Measurements from ENCODE around the gene SYCP3. TPM values are rescaled to one million over a fixed set of nuclear protein-coding genes. Genes with fewer than 3 reads are reported as not detected.

Gene SYCP3
- total RNA-seq, 1 experiment from 2014 or later, result 0.19 TPM

- TF ChIP-seq EZH2 (IDR thresholded peaks at IDR 0.05; ENCODE audit: borderline replicate concordance, low read depth, low read length, poor library complexity, severe bottlenecking) (no peak), CTCF (conservative IDR thresholded peaks at IDR 0.05; ENCODE audit: low read depth, low read length) (no peak)
- no peaks in the 10 kb centered on the region for H3K27me3 ChIP-seq (replicated peaks; ENCODE audit: insufficient read depth, low read depth, low read length, poor library complexity)
- POLR2A ChIA-PET (ENCODE audit: low non-redundant PET), result no interaction called here
- intact Hi-C loops (cut with micrococcal nuclease; ENCODE audit: unreplicated experiment), result no loop called here
- H3K27ac ChIP-seq (ENCODE audit: low read depth, low read length, poor library complexity, severe bottlenecking), result no peak overlapping the region
- H3K9me3 ChIP-seq (ENCODE audit: low read depth, low read length, poor library complexity, severe bottlenecking), result no peaks in the 10 kb centered on the region
- DNase-seq (ENCODE audit: low spot score), result no peak
- CTCF ChIA-PET, result no interaction called here
- H3K4me1 ChIP-seq (ENCODE audit: insufficient read depth, low read length, poor library complexity, severe bottlenecking), result no peaks in the 10 kb centered on the region
- H3K36me3 ChIP-seq (ENCODE audit: insufficient read depth, low read length, poor library complexity, severe bottlenecking), result no peaks in the 10 kb centered on the region
- BruUV-seq (replicated peaks), result no TSS peak
- H3K4me3 ChIP-seq (ENCODE audit: low read depth, low read length, poor library complexity, severe bottlenecking), result no peak overlapping the region
Measured at GRCh38 chr12:101700299-101700820, 38.9 kb downstream of the SYCP3 start.

GRCh38 chr12:101698800-101699347, 40.4 kb downstream of the SYCP3 start:
- H3K4me3 ChIP-seq (ENCODE audit: low read depth, low read length, poor library complexity, severe bottlenecking), result peak overlapping the region; percentile 89
- intact Hi-C loops (cut with micrococcal nuclease; ENCODE audit: unreplicated experiment), result no loop called here
- H3K4me1 ChIP-seq (ENCODE audit: insufficient read depth, low read length, poor library complexity, severe bottlenecking), result no peaks in the 10 kb centered on the region
- BruUV-seq (replicated peaks), result TSS peak; percentile 29
- TF ChIP-seq EZH2 (IDR thresholded peaks at IDR 0.05; ENCODE audit: borderline replicate concordance, low read depth, low read length, poor library complexity, severe bottlenecking) (no peak), CTCF (conservative IDR thresholded peaks at IDR 0.05; ENCODE audit: low read depth, low read length) (peak; percentile 37)
- no peaks in the 10 kb centered on the region for H3K9me3 ChIP-seq (ENCODE audit: low read depth, low read length, poor library complexity, severe bottlenecking)
- no peaks in the 10 kb centered on the region for H3K36me3 ChIP-seq (ENCODE audit: insufficient read depth, low read length, poor library complexity, severe bottlenecking)
- DNase-seq (ENCODE audit: low spot score), result peak; percentile 15
- no peaks in the 10 kb centered on the region for H3K27me3 ChIP-seq (replicated peaks; ENCODE audit: insufficient read depth, low read depth, low read length, poor library complexity)
- ChIA-PET POLR2A (ENCODE audit: low non-redundant PET) (no interaction called here), CTCF (no interaction called here)
- H3K27ac ChIP-seq (ENCODE audit: low read depth, low read length, poor library complexity, severe bottlenecking), result no peak overlapping the region

GRCh38 chr12:101697930-101698799, 41.1 kb downstream of the SYCP3 start:
- no peaks in the 10 kb centered on the region for H3K27me3 ChIP-seq (replicated peaks; ENCODE audit: insufficient read depth, low read depth, low read length, poor library complexity)
- H3K4me3 ChIP-seq (ENCODE audit: low read depth, low read length, poor library complexity, severe bottlenecking), result peak overlapping the region; percentile 89
- peak overlapping the region; percentile 65 for H3K27ac ChIP-seq (ENCODE audit: low read depth, low read length, poor library complexity, severe bottlenecking)
- no peak for DNase-seq (ENCODE audit: low spot score)
- intact Hi-C loops (cut with micrococcal nuclease; ENCODE audit: unreplicated experiment), result loop anchor here (2.0 kb wide), 1 partner anchor 61 kb away; no protein-coding TSS in a partner anchor
- ChIA-PET CTCF (no interaction called here), POLR2A (ENCODE audit: low non-redundant PET) (no interaction called here)
- H3K36me3 ChIP-seq (ENCODE audit: insufficient read depth, low read length, poor library complexity, severe bottlenecking), result no peaks in the 10 kb centered on the region
- TF ChIP-seq CTCF (conservative IDR thresholded peaks at IDR 0.05; ENCODE audit: low read depth, low read length) (no peak), EZH2 (IDR thresholded peaks at IDR 0.05; ENCODE audit: borderline replicate concordance, low read depth, low read length, poor library complexity, severe bottlenecking) (no peak)
- no peaks in the 10 kb centered on the region for H3K4me1 ChIP-seq (ENCODE audit: insufficient read depth, low read length, poor library complexity, severe bottlenecking)
- no peaks in the 10 kb centered on the region for H3K9me3 ChIP-seq (ENCODE audit: low read depth, low read length, poor library complexity, severe bottlenecking)
- no TSS peak for BruUV-seq (replicated peaks)
